HG02943 (cell line): ENCODE measurements around the gene PLA2G4F.

Source experiments
- ATAC-seq: cut with Tn5 transposase; IDR thresholded peaks from one replicate; pipeline ENCODE4 v1.9.1; 2021; ENCODE audit warnings: mild to moderate bottlenecking, low read depth, moderate library complexity; ENCODE audit not compliant: unreplicated experiment

PLA2G4F gene

DNA sequence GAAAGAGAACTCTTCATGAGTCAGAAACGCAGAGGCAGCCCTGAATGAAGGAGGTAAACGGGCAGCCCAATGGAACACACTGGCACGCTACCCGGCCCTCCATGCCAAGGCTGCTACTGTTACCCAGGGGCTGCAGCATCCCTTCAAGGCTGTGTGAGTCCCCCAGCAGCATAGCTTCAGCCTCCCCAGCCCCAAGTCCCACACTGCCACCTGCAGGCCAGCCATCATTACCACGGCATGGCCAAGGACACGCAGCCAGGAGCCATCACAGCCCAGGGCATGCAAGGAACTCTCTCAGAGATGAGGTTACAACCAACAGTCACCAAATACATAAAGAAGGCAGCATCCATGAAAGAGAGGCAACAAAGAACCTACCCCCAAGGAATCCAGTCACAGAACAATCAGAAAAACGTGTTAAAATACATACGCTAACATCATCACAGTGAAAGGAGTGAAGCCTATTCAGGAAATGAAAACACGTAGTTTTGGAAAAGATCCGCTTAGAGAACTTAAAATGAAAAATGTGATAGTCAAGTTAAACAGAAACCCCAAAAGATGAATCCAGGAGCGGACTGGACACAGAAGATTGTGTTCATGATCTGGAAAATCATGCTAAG is 22.4 kb downstream of the PLA2G4F start:
- no peak for ATAC-seq

DNA sequence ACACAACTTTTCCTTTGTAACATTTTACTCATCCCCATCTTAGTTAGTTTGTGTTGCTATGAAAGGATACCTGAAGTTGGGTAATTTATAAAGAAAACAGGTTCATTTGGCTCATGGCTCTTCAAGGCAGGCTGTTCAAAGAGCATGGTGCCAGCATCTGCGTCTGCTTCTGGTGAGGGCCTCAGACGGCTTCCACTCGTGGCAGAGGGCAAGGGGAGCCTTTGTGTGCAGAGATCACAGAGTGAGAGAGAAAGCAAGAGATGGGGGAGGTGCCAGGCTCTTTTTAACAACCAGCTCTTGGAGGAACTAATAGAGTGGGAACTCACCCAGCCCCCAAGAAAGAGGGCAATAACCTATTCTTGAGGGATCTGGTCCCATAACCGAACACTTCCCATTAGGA is 23.1 kb downstream of the PLA2G4F start:
- no peak for ATAC-seq

- no peak for ATAC-seq
These were observed 24.3 kb downstream of the PLA2G4F start for GRCh38 chr15:42131826-42132806.

DNA sequence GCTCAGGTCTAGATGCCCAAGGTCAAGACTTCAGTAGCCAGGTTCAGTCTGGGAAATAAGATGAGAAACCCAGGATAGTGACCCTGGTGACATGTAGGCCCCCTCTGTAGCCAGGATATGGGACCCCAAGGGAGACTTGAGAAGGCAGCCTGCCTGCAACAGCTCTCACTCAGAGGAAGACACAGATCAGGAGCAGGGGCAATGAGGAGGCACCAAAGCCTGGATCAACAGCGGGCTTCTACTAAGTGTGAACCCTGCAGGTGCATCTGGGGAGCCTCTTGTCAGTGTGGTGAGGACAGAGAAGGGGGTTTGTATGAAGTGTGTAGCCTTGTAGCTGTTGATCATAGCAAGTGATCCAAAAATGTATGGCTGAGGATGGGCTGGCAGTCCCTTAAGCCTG is 25.4 kb downstream of the PLA2G4F start:
- no peak for ATAC-seq

DNA sequence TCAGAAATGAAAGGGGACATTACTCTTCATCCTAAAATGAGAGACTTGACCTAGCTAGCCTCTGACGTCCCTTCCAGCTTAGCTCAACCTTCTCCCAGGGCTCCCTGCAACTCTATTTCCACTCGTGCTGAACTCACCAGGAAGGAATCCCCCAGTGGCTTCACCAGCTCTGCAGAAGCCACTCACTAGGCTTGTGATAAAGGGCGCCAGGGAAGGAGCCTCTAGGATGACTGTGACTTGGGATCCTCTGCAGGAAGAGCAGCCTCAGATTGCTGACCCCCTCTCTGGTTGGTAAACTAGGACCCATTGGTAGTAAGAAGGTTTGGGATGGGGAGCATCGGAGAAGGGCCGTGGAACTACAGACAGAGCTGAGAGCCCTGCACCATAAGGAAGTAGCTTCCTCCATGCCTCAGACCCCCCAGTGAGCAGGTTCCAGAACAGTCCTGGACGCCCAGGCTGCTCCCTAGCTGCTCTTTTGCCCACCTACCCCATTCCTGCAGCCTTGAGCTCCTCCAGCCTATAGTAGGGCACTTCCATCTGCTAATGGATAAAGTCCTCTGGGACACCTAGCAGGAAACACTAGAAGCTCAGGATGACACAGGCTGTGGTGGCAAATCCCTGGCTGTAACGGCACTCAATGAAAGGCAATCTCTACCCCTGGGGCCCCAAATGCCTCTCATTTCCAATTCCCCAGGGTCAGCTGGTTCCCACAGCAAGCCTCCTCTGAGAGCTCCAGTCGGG is 26.0 kb downstream of the PLA2G4F start:
- no peak for ATAC-seq

- no peak for ATAC-seq
These were observed 27.1 kb downstream of the PLA2G4F start for GRCh38 chr15:42129364-42129763.

GRCh38 chr15:42128476-42128875 is 28.0 kb downstream of the PLA2G4F start:
- no peak for ATAC-seq

- ATAC-seq = no peak
These were observed 32.9 kb downstream of the PLA2G4F start for GRCh38 chr15:42123546-42123945.

GRCh38 chr15:42121682-42122081 is 34.8 kb downstream of the PLA2G4F start:
- ATAC-seq = no peak

- ATAC-seq = no peak
These were observed 35.4 kb downstream of the PLA2G4F start for GRCh38 chr15:42121021-42121420.

- ATAC-seq = no peak
These were observed 36.2 kb downstream of the PLA2G4F start for GRCh38 chr15:42120285-42120684.

- no peak for ATAC-seq
These were observed 37.0 kb downstream of the PLA2G4F start for GRCh38 chr15:42119446-42119760.

DNA sequence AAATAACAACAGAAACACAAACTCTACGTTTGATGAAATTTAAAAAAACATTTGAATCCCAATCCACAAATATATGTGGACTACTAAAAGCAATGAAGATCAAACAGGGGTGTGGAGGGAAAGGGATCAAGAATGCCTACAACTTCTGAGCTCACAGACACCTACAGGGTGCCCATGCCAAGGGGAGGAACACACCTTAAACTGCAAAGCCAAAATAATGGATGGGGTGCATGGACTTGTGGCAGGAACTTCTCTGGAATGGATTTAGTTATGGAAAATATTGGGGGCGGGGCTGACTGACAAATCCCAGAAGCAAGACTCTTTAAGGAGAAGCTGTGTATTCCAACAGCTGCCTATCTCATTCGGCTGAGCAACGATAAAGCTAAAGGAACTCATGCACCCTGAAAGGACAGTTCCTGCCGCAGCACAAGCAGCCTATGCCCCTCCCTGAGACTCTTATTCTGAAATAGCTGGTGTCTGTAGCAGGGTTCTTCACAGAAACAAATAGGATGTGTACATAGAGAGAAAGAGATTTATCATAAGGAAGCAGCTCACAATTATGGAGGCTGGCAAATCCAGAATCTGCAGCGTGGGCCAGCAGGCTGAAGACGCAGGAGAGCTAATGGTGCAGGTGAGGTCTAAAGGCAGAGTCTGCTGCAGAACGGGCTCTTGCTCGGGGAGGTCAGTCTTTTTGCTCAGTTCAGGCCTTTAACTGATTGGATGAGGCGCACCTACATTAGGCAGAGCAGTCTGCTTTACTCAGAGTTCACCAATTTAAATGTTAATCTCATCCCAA is 37.6 kb downstream of the PLA2G4F start:
- no peak for ATAC-seq

DNA sequence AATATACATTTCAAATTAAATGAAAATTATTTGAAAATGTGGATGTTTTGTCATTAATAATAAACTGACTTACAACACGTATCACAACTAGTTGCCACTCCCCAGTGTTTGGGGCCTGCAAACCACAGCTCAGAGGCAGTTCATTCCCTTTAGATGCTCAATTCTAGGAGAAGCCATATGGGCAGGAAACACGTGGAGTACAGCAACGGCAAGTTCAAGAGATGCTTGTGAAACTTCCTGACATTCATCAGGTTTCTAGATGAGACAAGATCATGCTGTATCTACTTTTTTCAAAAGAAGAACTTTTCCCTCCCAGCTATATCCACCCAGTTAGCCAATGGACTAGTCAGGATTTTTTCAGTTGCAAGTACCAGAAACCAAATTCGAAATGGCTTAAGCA is 44.5 kb downstream of the PLA2G4F start:
- ATAC-seq = no peak

DNA sequence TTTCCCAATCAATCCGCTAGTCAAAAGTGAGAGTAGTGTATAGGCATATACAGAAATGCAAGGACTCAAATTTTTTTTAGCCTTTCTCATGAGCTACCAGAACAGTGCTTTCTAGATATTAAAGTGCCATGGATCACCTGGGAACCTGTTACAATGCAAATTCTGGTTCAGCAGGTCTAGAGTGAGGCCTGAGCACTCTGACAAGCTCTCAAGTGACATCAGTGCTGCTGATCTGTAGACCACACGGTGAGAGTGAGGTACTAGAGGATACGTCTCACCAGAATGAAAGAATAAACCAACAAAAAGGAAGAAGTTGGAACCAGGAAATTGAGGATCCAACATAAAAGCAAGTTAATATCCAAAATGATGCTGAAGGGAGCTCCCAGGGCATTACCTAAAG is 46.1 kb downstream of the PLA2G4F start:
- no peak for ATAC-seq

GRCh38 chr15:42108806-42109205 is 47.6 kb downstream of the PLA2G4F start:
- no peak for ATAC-seq

GRCh38 chr15:42108189-42108588 is 48.2 kb downstream of the PLA2G4F start:
- ATAC-seq = no peak

DNA sequence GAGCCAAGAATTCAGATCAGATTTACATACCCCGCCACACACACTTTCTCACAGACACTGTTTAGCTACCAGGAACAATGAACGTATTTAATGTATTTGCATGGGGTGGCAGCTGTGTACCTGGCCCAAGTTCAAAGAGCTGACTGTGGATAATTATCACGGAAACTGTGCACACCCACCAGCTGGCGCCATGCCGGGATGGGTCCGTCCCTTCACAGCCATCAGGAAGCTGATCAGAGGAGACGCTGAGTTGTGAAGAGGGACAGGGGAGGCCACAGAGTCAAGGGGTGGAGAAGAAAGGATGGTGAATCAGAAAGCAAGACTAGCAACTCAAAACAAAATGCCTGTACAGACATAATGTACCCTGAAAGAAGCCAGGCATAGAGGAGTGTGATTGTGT is 49.0 kb downstream of the PLA2G4F start:
- no peak for ATAC-seq

- no peak for ATAC-seq
These were observed 50.1 kb downstream of the PLA2G4F start for GRCh38 chr15:42106288-42106687.

DNA sequence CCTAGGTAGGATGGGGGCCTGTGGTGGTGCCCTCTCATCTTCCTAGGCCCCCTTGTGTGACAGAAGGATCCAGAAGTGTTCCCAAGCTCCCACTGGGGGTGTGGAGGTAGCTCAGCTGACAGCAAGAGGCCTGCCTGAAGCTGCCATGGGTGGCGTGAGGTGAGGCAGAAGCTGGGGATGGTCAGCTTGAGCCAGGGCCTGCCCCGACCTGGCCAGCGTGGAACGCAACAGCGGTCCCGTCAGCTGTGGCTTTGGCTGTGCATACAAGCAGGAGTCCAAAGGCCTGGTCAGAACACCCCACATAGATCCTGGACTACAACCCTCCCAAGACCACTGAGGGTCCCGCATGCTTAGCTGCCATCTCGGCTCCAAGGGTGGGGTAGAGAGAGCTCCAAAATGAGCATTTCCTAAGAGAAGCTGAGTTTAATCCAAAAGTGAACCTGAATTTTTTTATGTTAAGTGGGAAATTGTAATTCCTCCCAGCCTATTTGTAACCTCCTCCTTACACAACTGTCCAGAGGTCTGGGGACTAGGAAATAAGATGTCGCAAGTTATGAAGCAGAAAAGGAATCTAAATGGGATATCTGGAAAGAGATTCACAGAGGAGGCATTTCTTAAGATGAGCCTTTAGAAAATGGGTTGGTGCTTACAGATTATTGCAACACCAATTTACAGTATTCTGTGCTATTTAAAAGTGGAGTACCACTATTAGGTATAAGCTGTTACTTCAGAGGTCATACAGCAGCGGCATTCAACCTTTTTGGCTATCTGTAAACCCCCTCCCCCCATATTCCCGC is 52.1 kb downstream of the PLA2G4F start:
- ATAC-seq = no peak
